Esophagus squamous epithelium (tissue), 5 donors: ENCODE results near the gene ILDR1. TPM values are rescaled to one million over a fixed set of nuclear protein-coding genes. Genes with fewer than 3 reads are reported as not detected.

Source experiments
- DNase-seq: peaks from one replicate; lab custom pipeline; 2025; lab: John Stamatoyannopoulos, UW
- H3K27ac ChIP-seq, 4 donors: fragments of 200-600 bp; sonication (generic); one replicate each; pipeline ENCODE4 v1.5.1; 2016 to 2019; ENCODE audit warnings: mild to moderate bottlenecking in 1 of 4
- H3K27me3 ChIP-seq, 4 donors: fragments of 200-600 bp; sonication (generic); 1 replicate in 3 of 4; 2 replicates in 1 of 4; pipeline versions ENCODE4 v1.5.1 to v1.6.0; 2017 to 2021; ENCODE audit warnings: antibody characterized with exemption in 1 of 4
- H3K36me3 ChIP-seq, 3 donors: fragments of 200-600 bp; sonication (generic); one replicate each; pipeline ENCODE4 v1.5.1; 2016 to 2019
- H3K4me1 ChIP-seq, 3 donors: fragments of 200-600 bp; sonication (generic); one replicate each; pipeline ENCODE4 v1.5.1; 2017 to 2019
- H3K4me3 ChIP-seq, 4 donors: fragments of 200-600 bp; sonication (generic); 1 replicate in 3 of 4; 2 replicates in 1 of 4; pipeline ENCODE4 v1.5.1; 2016 to 2019; ENCODE audit warnings: mild to moderate bottlenecking in 2 of 4, moderate library complexity in 1 of 4
- H3K9me3 ChIP-seq, 3 donors: fragments of 200-600 bp; sonication (generic); one replicate each; pipeline ENCODE4 v1.5.1; 2016 to 2019
- POLR2A ChIP-seq, 4 donors: fragments of 450-650 bp; IDR thresholded peaks; one replicate each; pipeline ENCODE4 v1.6.1; 2017; ENCODE audit warnings: antibody characterized with exemption in 4 of 4, mild to moderate bottlenecking in 4 of 4, moderate library complexity in 3 of 4
- WGBS, 2 donors: methylation state at CpG; one replicate each; pipeline ENCODE4 v1.1.5; 2018; 5-methylcytosine and 5-hydroxymethylcytosine counted together
- intact Hi-C: fragments of 100-400 bp; cut with DNase I; formaldehyde crosslinking; loops from one replicate; pipeline ENCODE4 v1.15.0; 2022
- total RNA-seq, 4 donors: library from RNA; depleted of rRNA; stranded (reverse); fragments of >200 nt; gene quantifications; one replicate each; pipeline ENCODE4 v1.1.0, GENCODE V29; 2016
- TF ChIP-seq, protein P1 (sequence below), 6 experiments: fragments of 450-650 bp in 4 of 6; fragments of 200-600 bp in 2 of 6; sonication (generic) in 2 of 6; IDR thresholded peaks; one replicate each; pipeline ENCODE4 v1.5.1; 2016 to 2019; ENCODE audit warnings: antibody characterized with exemption in 6 of 6, mild to moderate bottlenecking in 4 of 6, moderate library complexity in 4 of 6
- donor health status: DM: yes; HTN: yes; CAD: no.

Gene ILDR1
- total RNA-seq, result 1 to 10 TPM; 2.3 to 6.0 (median 3.6) TPM

DNA sequence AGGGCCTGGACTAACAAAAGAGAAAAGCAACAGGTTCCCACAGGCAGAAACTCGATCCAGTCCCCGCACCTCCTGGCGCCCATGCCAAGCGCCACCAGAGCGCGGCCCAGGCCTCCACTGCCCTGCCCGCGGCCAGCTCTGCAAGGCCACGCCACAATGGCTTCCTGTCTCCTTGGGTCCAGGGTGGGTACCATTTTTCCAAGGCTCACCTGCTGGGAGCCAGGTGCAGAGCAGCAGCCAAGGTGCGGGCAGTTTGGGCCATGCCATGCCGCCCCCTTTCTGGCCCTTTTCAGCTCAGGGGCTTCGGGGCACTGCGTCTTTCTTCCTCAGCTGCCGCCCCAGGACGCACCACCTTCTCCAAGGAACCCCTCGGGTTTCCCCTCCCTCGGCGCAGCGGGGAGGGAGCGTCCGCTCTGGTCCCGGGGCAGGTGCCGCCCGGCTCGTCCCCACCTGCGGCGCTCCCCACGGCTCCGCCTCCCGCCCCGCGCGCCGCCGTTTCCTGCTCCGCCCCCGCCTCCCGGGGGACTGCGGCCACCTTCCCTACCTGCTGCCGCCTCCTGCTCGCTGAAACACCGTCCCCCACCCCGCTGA, at the start of gene ILDR1:
ILDR1 (minus strand) TSS at position 437 of the 591 bp plus-strand sequence; CDS start at position 267, 170 bp downstream.
- DNase-seq, result no peak
- intact Hi-C loops, result no loop called here
- H3K4me3 ChIP-seq, result peak within 1 kb of the TSS; percentile 46 to 66 (median 61)
- H3K27me3 ChIP-seq, result peaks cover 0 to 19% (median 0%) of the 10 kb centered on the region in 4 donors
- 5% methylated on average over 17 to 22 of the region's 43 CpGs for WGBS, 2 donors
- peak within 1 kb of the TSS; percentile 11 to 87 (median 82) for H3K27ac ChIP-seq
- H3K4me1 ChIP-seq, result peaks cover 0 to 29% (median 0%) of the 10 kb centered on the region in 3 donors
- no peaks in the 10 kb centered on the region for H3K9me3 ChIP-seq
- TF ChIP-seq POLR2A (IDR thresholded peaks at IDR 0.05), result peak in 1 of 4 donors; percentile 25
- TF ChIP-seq, protein P1, sequence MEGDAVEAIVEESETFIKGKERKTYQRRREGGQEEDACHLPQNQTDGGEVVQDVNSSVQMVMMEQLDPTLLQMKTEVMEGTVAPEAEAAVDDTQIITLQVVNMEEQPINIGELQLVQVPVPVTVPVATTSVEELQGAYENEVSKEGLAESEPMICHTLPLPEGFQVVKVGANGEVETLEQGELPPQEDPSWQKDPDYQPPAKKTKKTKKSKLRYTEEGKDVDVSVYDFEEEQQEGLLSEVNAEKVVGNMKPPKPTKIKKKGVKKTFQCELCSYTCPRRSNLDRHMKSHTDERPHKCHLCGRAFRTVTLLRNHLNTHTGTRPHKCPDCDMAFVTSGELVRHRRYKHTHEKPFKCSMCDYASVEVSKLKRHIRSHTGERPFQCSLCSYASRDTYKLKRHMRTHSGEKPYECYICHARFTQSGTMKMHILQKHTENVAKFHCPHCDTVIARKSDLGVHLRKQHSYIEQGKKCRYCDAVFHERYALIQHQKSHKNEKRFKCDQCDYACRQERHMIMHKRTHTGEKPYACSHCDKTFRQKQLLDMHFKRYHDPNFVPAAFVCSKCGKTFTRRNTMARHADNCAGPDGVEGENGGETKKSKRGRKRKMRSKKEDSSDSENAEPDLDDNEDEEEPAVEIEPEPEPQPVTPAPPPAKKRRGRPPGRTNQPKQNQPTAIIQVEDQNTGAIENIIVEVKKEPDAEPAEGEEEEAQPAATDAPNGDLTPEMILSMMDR (IDR thresholded peaks at IDR 0.05), result peak in 1 of 6 experiments; percentile 11
- no peaks in the 10 kb centered on the region for H3K36me3 ChIP-seq

DNA sequence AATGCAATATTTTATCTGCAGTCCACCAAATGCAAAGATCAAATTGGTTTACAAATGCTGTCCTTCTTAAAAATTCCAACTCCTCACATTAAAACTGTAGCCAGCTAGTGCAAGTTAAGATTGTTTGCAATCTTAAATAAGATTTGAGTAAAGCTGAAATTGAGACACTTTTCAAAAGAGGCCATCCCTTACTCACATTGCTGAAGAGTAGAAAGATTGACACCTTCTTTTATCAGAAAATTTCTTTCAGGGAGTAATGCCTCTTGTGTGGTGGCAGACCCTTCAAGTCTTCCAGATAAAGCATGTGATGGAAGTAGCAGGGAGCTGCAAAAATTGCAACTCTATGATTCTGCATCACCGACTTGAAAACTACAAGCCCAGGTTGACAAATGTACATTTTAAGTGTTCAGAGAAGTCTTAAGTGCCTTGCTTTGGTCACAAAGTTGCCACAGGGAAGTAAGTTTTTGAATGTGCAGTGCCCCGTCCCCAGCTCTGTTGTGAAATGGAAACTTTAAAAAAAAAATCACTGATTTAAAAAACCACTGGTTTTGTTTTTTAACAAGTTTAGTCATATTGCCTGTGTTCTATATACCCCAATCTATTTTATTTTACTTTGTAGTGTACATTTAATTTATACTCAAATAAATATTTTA, 45.7 kb upstream of the ILDR1 start:
- H3K27ac ChIP-seq, result peak overlapping the region in 1 of 4 donors; percentile 8
- H3K36me3 ChIP-seq, result no peaks in the 10 kb centered on the region
- H3K4me1 ChIP-seq, result no peaks in the 10 kb centered on the region
- no peaks in the 10 kb centered on the region for H3K9me3 ChIP-seq
- H3K4me3 ChIP-seq, result no peak overlapping the region
- no peak for DNase-seq
- 53 to 70% methylated on average over 2 of the region's 2 CpGs for WGBS, 2 donors
- intact Hi-C loops, result no loop called here
- no peaks in the 10 kb centered on the region for H3K27me3 ChIP-seq
- TF ChIP-seq POLR2A (IDR thresholded peaks at IDR 0.05), result no peak
- TF ChIP-seq, protein P1 (IDR thresholded peaks at IDR 0.05), result no peak

DNA sequence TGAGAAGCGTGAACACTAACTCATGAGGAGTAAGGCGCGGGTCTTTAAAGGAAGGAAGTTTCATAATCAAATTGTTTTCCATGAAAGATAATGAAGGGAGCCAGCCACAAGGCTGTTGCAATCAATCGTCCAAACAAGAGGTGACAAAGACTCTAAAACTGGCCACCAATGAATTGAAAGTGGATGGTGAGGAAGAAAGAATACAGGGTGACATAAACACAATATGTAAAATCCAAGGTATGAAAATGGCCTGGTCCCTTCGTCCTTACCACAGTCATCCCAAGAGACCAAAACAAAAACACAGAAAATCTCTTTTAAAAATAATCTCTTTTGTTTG, 45.1 kb upstream of the ILDR1 start:
- TF ChIP-seq POLR2A (IDR thresholded peaks at IDR 0.05), result no peak
- TF ChIP-seq, protein P1 (IDR thresholded peaks at IDR 0.05), result no peak
- Histone ChIP-seq H3K27me3 (no peaks in the 10 kb centered on the region), H3K27ac (no peak overlapping the region), H3K4me3 (no peak overlapping the region), H3K9me3 (no peaks in the 10 kb centered on the region), H3K36me3 (no peaks in the 10 kb centered on the region), H3K4me1 (no peaks in the 10 kb centered on the region)
- WGBS, 2 donors, result 53 to 71% methylated on average over 5 of the region's 5 CpGs
- intact Hi-C loops, result no loop called here
- no peak for DNase-seq

DNA sequence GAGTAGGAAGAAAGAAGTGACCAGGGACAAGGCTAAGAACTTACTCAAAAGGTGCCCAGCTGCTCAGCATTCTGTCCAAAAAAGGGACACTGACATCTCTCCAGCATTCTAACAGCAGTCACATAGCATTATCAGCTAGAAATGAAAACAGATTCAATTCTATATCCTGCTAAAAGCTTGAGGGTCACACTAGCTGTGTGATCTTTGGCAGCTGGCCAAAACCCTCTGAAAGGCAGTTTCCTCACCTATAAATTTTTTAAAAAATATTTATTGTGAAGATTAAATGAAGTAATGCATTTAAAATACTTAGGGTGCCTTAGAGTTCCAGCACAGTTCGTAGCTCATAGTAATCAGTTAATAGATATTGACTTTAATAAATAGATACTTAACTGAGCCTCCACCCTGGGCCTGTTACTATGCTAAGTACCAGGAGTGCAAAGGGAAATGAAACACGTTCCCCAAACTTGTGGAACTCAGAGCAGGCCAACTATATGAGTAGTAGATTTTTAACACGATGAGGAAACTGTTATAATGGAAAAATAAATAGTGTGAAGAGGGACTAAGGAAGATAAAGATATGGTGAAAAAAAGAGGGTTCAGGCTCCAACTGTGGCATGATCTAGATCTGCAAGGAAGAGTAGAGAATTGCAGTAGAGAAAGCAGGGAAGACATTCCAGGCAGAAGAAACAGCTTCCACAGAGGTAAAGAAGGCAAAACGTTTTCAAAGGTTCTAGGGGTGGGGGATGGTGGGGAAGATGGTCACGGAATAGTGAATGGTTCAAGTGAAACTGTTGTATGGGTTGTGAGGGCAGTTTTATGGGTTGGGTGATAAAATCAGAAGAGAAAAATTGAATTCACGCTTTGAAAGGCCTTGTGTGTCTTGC, 44.5 kb upstream of the ILDR1 start:
- no peaks in the 10 kb centered on the region for H3K27me3 ChIP-seq
- H3K36me3 ChIP-seq, result no peaks in the 10 kb centered on the region
- H3K4me1 ChIP-seq, result no peaks in the 10 kb centered on the region
- intact Hi-C loops, result no loop called here
- H3K9me3 ChIP-seq, result no peaks in the 10 kb centered on the region
- DNase-seq, result no peak
- TF ChIP-seq, protein P1 (IDR thresholded peaks at IDR 0.05), result no peak
- TF ChIP-seq POLR2A (IDR thresholded peaks at IDR 0.05), result no peak
- 43 to 58% methylated on average over 6 of the region's 6 CpGs for WGBS, 2 donors
- H3K4me3 ChIP-seq, result no peak overlapping the region
- H3K27ac ChIP-seq, result no peak overlapping the region
